Motor neuron (in vitro differentiated cells): ENCODE data around the gene VSIG10L. TPM values are rescaled to one million over a fixed set of nuclear protein-coding genes. Genes with fewer than 3 reads are reported as not detected.

Experiments used
- ATAC-seq, 8 experiments: fragments of 200-7000 bp; cut with Tn5 transposase; replicated peaks in 6 of 8; 2 replicates each; pipeline ENCODE4 v1.8.0; 2021; ENCODE audit warnings: mild to moderate bottlenecking in 8 of 8, moderate library complexity in 8 of 8
- H3K27ac ChIP-seq, 2 donors: fragments of 250-450 bp; sonication (Bioruptor Pico); 2 replicates each; pipeline ENCODE4 v1.9.0; 2021; ENCODE audit warnings: antibody characterized with exemption in 2 of 2, mild to moderate bottlenecking in 2 of 2, moderate library complexity in 1 of 2
- H3K4me1 ChIP-seq, 2 donors: fragments of 250-450 bp; sonication (Bioruptor Pico); replicated peaks in 1 of 2; 2 replicates each; pipeline ENCODE4 v1.6.1; 2021; ENCODE audit warnings: antibody characterized with exemption in 2 of 2, mild to moderate bottlenecking in 2 of 2, moderate library complexity in 1 of 2
- H3K4me3 ChIP-seq, 5 donors: fragments of 250-450 bp; sonication (Bioruptor Pico); 2 replicates each; pipeline ENCODE4 v1.9.0; 2021; ENCODE audit warnings: antibody characterized with exemption in 5 of 5, mild to moderate bottlenecking in 5 of 5, moderate library complexity in 4 of 5
- WGBS, 10 experiments: fragments of 450-650 bp; shearing (Covaris generic); methylation state at CpG; one replicate each; pipeline ENCODE4 v1.0.0; 2022; 5-methylcytosine and 5-hydroxymethylcytosine counted together
- in situ Hi-C, 9 experiments: fragments of 400-800 bp; cut with MboI; loops; one replicate each; pipeline ENCODE4 v1.15.0; 2021; ENCODE audit warnings: low sequenced_read_pairs in 9 of 9, low pct_unique_long_range_greater_than_20kb in 2 of 9; ENCODE audit not compliant: unreplicated experiment in 9 of 9
- total RNA-seq, 8 experiments: library from RNA; unstranded; fragments of 300-600 nt; gene quantifications; 2 replicates each; pipeline versions ENCODE4 v1.2.3 to v1.2.4, GENCODE V29; 2022

The VSIG10L gene
- total RNA-seq, 8 experiments from 2014 or later, result 1.3 to 5.2 (median 2.2) TPM

GRCh38 chr19:51341066-51341465, 873 bp downstream of the VSIG10L start:
- Histone ChIP-seq H3K27ac (peak overlapping the region in 1 of 2 donors; percentile 94), H3K4me3 (peak overlapping the region in 2 of 5 donors; percentile 82 to 85), H3K4me1 (peaks cover 0 to 7% of the 10 kb centered on the region in 2 donors)
- in situ Hi-C loops, result no loop called here
- 20 to 88% (median 67%) methylated on average over 1 to 9 of the region's 18 CpGs; no CpG with 5 or more reads in 6 of the 10 experiments for WGBS, 10 experiments
- no peak for ATAC-seq

- H3K27ac ChIP-seq, result peak overlapping the region; percentile 88 to 94
- WGBS, 10 experiments, result 0 to 7% (median 0%) methylated on average over 1 to 11 of the region's 107 CpGs; no CpG with 5 or more reads in 7 of the 10 experiments
- peak; percentile 67 to 85 (median 82) for ATAC-seq
- peaks cover 0 to 7% of the 10 kb centered on the region in 2 donors for H3K4me1 ChIP-seq
- in situ Hi-C loops, result no loop called here
- peak overlapping the region; percentile 72 to 85 (median 82) for H3K4me3 ChIP-seq
These were observed 2.0 kb downstream of the VSIG10L start for GRCh38 chr19:51339687-51340656.

GRCh38 chr19:51339313-51339686, 2.6 kb downstream of the VSIG10L start:
- H3K4me3 ChIP-seq, result peak overlapping the region; percentile 72 to 85 (median 82)
- ATAC-seq, result peak in 5 of 8 experiments; percentile 0 to 4 (median 1)
- peaks cover 0 to 7% of the 10 kb centered on the region in 2 donors for H3K4me1 ChIP-seq
- peak overlapping the region in 1 of 2 donors; percentile 71 for H3K27ac ChIP-seq
- WGBS, 10 experiments, result 0 to 4% (median 0%) methylated on average over 1 to 8 of the region's 10 CpGs; no CpG with 5 or more reads in 3 of the 10 experiments
- in situ Hi-C loops, result no loop called here

- peak; percentile 41 to 67 (median 50) for ATAC-seq
- in situ Hi-C loops, result no loop called here
- Histone ChIP-seq H3K4me1 (peaks cover 0 to 7% of the 10 kb centered on the region in 2 donors), H3K27ac (peak overlapping the region; percentile 71), H3K4me3 (peak overlapping the region; percentile 72 to 85 (median 82))
- 0 to 82% (median 43%) methylated on average over 1 to 10 of the region's 43 CpGs; no CpG with 5 or more reads in 1 of the 10 experiments for WGBS, 10 experiments
These were observed 3.2 kb downstream of the VSIG10L start for GRCh38 chr19:51338563-51339312.

GRCh38 chr19:51337861-51338562, 3.9 kb downstream of the VSIG10L start:
- ATAC-seq, result no peak
- H3K27ac ChIP-seq, result no peak overlapping the region
- H3K4me3 ChIP-seq, result peak overlapping the region in 3 of 5 donors; percentile 81 to 85 (median 85)
- peaks cover 0 to 7% of the 10 kb centered on the region in 2 donors for H3K4me1 ChIP-seq
- in situ Hi-C loops, result no loop called here
- WGBS, 10 experiments, result 51 to 100% (median 85%) methylated on average over 1 to 9 of the region's 19 CpGs; no CpG with 5 or more reads in 2 of the 10 experiments

GRCh38 chr19:51337141-51337860, 4.6 kb downstream of the VSIG10L start:
- no peak overlapping the region for H3K27ac ChIP-seq
- 76 to 100% (median 92%) methylated on average over 1 to 5 of the region's 13 CpGs; no CpG with 5 or more reads in 7 of the 10 experiments for WGBS, 10 experiments
- no peak for ATAC-seq
- H3K4me3 ChIP-seq, result no peak overlapping the region
- H3K4me1 ChIP-seq, result peaks cover 0 to 7% of the 10 kb centered on the region in 2 donors
- in situ Hi-C loops, result no loop called here

GRCh38 chr19:51333836-51334460, 8.0 kb downstream of the VSIG10L start:
- Histone ChIP-seq H3K27ac (no peak overlapping the region), H3K4me3 (no peak overlapping the region), H3K4me1 (no peaks in the 10 kb centered on the region)
- no peak for ATAC-seq
- in situ Hi-C loops, result no loop called here
- WGBS, 10 experiments, result 68 to 100% (median 83%) methylated on average over 1 to 5 of the region's 13 CpGs; no CpG with 5 or more reads in 3 of the 10 experiments

- 60 to 100% (median 82%) methylated on average over 1 to 6 of the region's 6 CpGs for WGBS, 10 experiments
- no peak for ATAC-seq
- Histone ChIP-seq H3K27ac (no peak overlapping the region), H3K4me1 (peaks cover 4 to 5% of the 10 kb centered on the region in 2 donors), H3K4me3 (no peak overlapping the region)
- in situ Hi-C loops, result no loop called here
These were observed 10.2 kb downstream of the VSIG10L start for GRCh38 chr19:51331716-51332115.

- Histone ChIP-seq H3K4me1 (peaks cover 4 to 5% of the 10 kb centered on the region in 2 donors), H3K27ac (no peak overlapping the region), H3K4me3 (no peak overlapping the region)
- in situ Hi-C loops, result no loop called here
- no peak for ATAC-seq
- WGBS, 10 experiments, result 25 to 80% (median 58%) methylated on average over 1 to 3 of the region's 3 CpGs; no CpG with 5 or more reads in 4 of the 10 experiments
These were observed 10.7 kb downstream of the VSIG10L start for GRCh38 chr19:51331193-51331592.

- Histone ChIP-seq H3K4me3 (no peak overlapping the region), H3K4me1 (peaks cover 4 to 5% of the 10 kb centered on the region in 2 donors), H3K27ac (no peak overlapping the region)
- in situ Hi-C loops, result no loop called here
- WGBS, 10 experiments, result 85 to 100% (median 100%) methylated on average over 1 to 4 of the region's 4 CpGs; no CpG with 5 or more reads in 3 of the 10 experiments
- ATAC-seq, result no peak
These were observed 11.6 kb downstream of the VSIG10L start for GRCh38 chr19:51330366-51330765.

- Histone ChIP-seq H3K27ac (no peak overlapping the region), H3K4me1 (peaks cover 6 to 7% of the 10 kb centered on the region in 2 donors), H3K4me3 (no peak overlapping the region)
- 86 to 100% (median 100%) methylated on average over 1 to 2 of the region's 5 CpGs; no CpG with 5 or more reads in 6 of the 10 experiments for WGBS, 10 experiments
- ATAC-seq, result no peak
- in situ Hi-C loops, result no loop called here
These were observed 12.5 kb downstream of the VSIG10L start for GRCh38 chr19:51329411-51329810.
